ENCODE data around the gene SKAP1.

DNA sequence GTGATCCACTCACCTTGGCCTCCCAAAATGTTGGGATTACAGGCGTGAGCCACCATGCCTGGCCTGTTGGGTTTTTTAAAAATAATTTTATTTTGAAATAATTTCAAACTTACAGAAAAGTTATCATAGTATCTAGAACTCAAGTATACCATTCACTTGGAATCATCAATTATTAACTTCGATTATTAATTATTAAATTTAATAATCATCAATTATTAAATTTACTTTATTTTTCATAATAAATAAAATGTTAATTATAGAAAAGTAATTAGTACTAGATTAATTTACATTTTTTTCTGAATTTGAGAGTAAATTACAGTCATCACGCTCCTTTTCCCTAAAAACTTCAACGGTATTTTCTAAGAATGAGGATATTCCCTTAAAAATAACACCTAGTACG is 13.7 kb upstream of the SKAP1 start:
- TF ChIP-seq POLR2A (IDR thresholded peaks at IDR 0.05; ENCODE audit: low read length) (no peak), GATA1 (IDR thresholded peaks at IDR 0.05; ENCODE audit: low read depth, low read length) (no peak)

Data from erythroblast (primary cell).